Suprapubic skin (tissue), 4 donors: ENCODE results near the gene SH3PXD2B.

Source experiments
- EP300 ChIP-seq: sonication (generic); formaldehyde crosslinking; IDR thresholded peaks from one replicate; pipeline ENCODE4 v1.6.1; 2017; ENCODE audit warnings: antibody characterized with exemption
- POLR2AphosphoS5 ChIP-seq, 3 donors: sonication (generic); formaldehyde crosslinking; IDR thresholded peaks; one replicate each; pipeline ENCODE4 v1.6.1; 2017; ENCODE audit warnings: antibody characterized with exemption in 3 of 3
- TF ChIP-seq, protein P1 (sequence below), 2 donors: fragments of 200-600 bp in 1 of 2; fragments of 450-650 bp in 1 of 2; sonication (generic) in 1 of 2; IDR thresholded peaks; one replicate each; pipeline ENCODE4 v1.5.1; 2016 to 2019; ENCODE audit warnings: antibody characterized with exemption in 2 of 2, mild to moderate bottlenecking in 1 of 2, moderate library complexity in 1 of 2

GRCh38 chr5:172479784-172480115 is 25.4 kb upstream of the SH3PXD2B start:
- no peak for TF ChIP-seq POLR2AphosphoS5 (IDR thresholded peaks at IDR 0.05)
- TF ChIP-seq, protein P1, sequence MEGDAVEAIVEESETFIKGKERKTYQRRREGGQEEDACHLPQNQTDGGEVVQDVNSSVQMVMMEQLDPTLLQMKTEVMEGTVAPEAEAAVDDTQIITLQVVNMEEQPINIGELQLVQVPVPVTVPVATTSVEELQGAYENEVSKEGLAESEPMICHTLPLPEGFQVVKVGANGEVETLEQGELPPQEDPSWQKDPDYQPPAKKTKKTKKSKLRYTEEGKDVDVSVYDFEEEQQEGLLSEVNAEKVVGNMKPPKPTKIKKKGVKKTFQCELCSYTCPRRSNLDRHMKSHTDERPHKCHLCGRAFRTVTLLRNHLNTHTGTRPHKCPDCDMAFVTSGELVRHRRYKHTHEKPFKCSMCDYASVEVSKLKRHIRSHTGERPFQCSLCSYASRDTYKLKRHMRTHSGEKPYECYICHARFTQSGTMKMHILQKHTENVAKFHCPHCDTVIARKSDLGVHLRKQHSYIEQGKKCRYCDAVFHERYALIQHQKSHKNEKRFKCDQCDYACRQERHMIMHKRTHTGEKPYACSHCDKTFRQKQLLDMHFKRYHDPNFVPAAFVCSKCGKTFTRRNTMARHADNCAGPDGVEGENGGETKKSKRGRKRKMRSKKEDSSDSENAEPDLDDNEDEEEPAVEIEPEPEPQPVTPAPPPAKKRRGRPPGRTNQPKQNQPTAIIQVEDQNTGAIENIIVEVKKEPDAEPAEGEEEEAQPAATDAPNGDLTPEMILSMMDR (IDR thresholded peaks at IDR 0.05): no peak
- no peak for TF ChIP-seq EP300
